HepG2 (cell line): ENCODE measurements around the gene PYGL.

Source experiments
- CEBPB ChIP-seq: IDR thresholded peaks from 2 replicates; pipeline ENCODE4 v1.6.1; 2011; ENCODE audit warnings: low read depth, low read length, improper control_type of control experiment, borderline replicate concordance
- CEBPG ChIP-seq: IDR thresholded peaks from 2 replicates; pipeline ENCODE4 v1.6.1; 2016
- FOXP1 ChIP-seq, 2 experiments: fragments of 450-650 bp in 1 of 2; IDR thresholded peaks; 2 replicates each; pipeline ENCODE4 v1.6.1; 2017 to 2018; ENCODE audit warnings: antibody characterized with exemption in 1 of 2
- HIC2 ChIP-seq: sonication (generic); formaldehyde crosslinking; IDR thresholded peaks from 2 replicates; pipeline ENCODE4 v1.9.0; 2022; ENCODE audit warnings: low read depth, missing genetic modification reagents
- MYC ChIP-seq: sonication (generic); formaldehyde crosslinking; IDR thresholded peaks from 2 replicates; pipeline ENCODE4 v1.9.0; 2021; ENCODE audit warnings: missing genetic modification reagents, borderline replicate concordance
- NCOA1 ChIP-seq: sonication (generic); formaldehyde crosslinking; IDR thresholded peaks from 2 replicates; pipeline ENCODE4 v1.9.0; 2021; ENCODE audit warnings: missing genetic modification reagents
- YEATS4 ChIP-seq: sonication (generic); formaldehyde crosslinking; IDR thresholded peaks from 2 replicates; pipeline ENCODE4 v1.4.0; 2020; ENCODE audit warnings: missing genetic modification reagents, borderline replicate concordance
- ZNF274 ChIP-seq: sonication (generic); formaldehyde crosslinking; IDR thresholded peaks from 2 replicates; pipeline ENCODE4 v1.5.1; 2020; ENCODE audit warnings: mild to moderate bottlenecking, missing genetic modification reagents
- ZNF512 ChIP-seq: sonication (generic); formaldehyde crosslinking; IDR thresholded peaks from 2 replicates; pipeline ENCODE4 v1.4.0; 2020; ENCODE audit warnings: mild to moderate bottlenecking, missing genetic modification reagents
- ZNF660 ChIP-seq: sonication (generic); formaldehyde crosslinking; IDR thresholded peaks from 2 replicates; pipeline ENCODE4 v1.5.1; 2020; ENCODE audit warnings: mild to moderate bottlenecking, low read depth, missing genetic modification reagents, borderline replicate concordance
- ZSCAN20 ChIP-seq: sonication (generic); formaldehyde crosslinking; IDR thresholded peaks from 2 replicates; pipeline ENCODE4 v1.4.0; 2020; ENCODE audit warnings: missing genetic modification reagents, mild to moderate bottlenecking, borderline replicate concordance
- TF ChIP-seq, protein P1 (sequence below), 2 experiments: fragments of 450-650 bp in 1 of 2; sonication (generic) in 1 of 2; formaldehyde crosslinking; IDR thresholded peaks; 2 replicates each; pipeline versions ENCODE4 v1.5.0 to v1.8.0; 2020 to 2022; ENCODE audit warnings: mild to moderate bottlenecking in 1 of 2, missing genetic modification reagents in 1 of 2
- TF ChIP-seq, protein P2 (sequence below): sonication (generic); IDR thresholded peaks from 2 replicates; pipeline ENCODE4 v1.6.1; 2016; ENCODE audit warnings: low read depth, borderline replicate concordance

- TF ChIP-seq HIC2 (no peak), CEBPB (no peak), ZSCAN20 (CRISPR knock-in tag) (no peak), ZNF512 (CRISPR knock-in tag) (no peak), MYC (CRISPR knock-in tag) (no peak), ZNF660 (CRISPR knock-in tag) (no peak), CEBPG (CRISPR knock-in tag) (no peak), YEATS4 (CRISPR knock-in tag) (no peak), FOXP1 (IDR thresholded peaks at IDR 0.05) (no peak), FOXP1 (CRISPR knock-in tag; IDR thresholded peaks at IDR 0.05) (no peak), ZNF274 (no peak), NCOA1 (no peak)
- TF ChIP-seq, protein P1, sequence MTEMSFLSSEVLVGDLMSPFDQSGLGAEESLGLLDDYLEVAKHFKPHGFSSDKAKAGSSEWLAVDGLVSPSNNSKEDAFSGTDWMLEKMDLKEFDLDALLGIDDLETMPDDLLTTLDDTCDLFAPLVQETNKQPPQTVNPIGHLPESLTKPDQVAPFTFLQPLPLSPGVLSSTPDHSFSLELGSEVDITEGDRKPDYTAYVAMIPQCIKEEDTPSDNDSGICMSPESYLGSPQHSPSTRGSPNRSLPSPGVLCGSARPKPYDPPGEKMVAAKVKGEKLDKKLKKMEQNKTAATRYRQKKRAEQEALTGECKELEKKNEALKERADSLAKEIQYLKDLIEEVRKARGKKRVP (CRISPR knock-in tag; IDR thresholded peaks at IDR 0.05), result no peak
- TF ChIP-seq, protein P2, sequence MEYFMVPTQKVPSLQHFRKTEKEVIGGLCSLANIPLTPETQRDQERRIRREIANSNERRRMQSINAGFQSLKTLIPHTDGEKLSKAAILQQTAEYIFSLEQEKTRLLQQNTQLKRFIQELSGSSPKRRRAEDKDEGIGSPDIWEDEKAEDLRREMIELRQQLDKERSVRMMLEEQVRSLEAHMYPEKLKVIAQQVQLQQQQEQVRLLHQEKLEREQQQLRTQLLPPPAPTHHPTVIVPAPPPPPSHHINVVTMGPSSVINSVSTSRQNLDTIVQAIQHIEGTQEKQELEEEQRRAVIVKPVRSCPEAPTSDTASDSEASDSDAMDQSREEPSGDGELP, result no peak
Measured at GRCh38 chr14:50906326-50907065, 37.8 kb downstream of the PYGL start.
